Liver (tissue), 9 donors: ENCODE measurements around the gene MAGIX. TPM values are rescaled to one million over a fixed set of nuclear protein-coding genes. Genes with fewer than 3 reads are reported as not detected.

Experiments
- DNase-seq: peaks from one replicate; pipeline ENCODE4 v3.0.0-alpha.2; 2017; ENCODE audit warnings: low spot score
- H3K27ac ChIP-seq, 2 donors: one replicate each; pipeline ENCODE4 v1.7.0; 2013; ENCODE audit warnings: inconsistent platforms in 2 of 2, low read length in 2 of 2, control low read depth in 1 of 2, low read depth in 1 of 2, mild to moderate bottlenecking in 1 of 2
- H3K27me3 ChIP-seq, 4 donors: one replicate each; pipeline versions ENCODE4 v1.6.1 to v1.7.0; 2013; ENCODE audit warnings: low read length in 3 of 4, inconsistent platforms in 1 of 4, mild to moderate bottlenecking in 1 of 4, moderate library complexity in 1 of 4; ENCODE audit not compliant: control insufficient read depth in 4 of 4, insufficient read depth in 4 of 4
- H3K36me3 ChIP-seq, 4 donors: one replicate each; pipeline versions ENCODE4 v1.6.1 to v1.7.0; 2013; ENCODE audit warnings: low read length in 3 of 4, mild to moderate bottlenecking in 3 of 4, low read depth in 1 of 4, moderate library complexity in 1 of 4; ENCODE audit not compliant: control insufficient read depth in 4 of 4, insufficient read depth in 3 of 4
- H3K4me1 ChIP-seq, 4 donors: one replicate each; pipeline versions ENCODE4 v1.6.1 to v1.7.0; 2013; ENCODE audit warnings: low read length in 3 of 4, mild to moderate bottlenecking in 3 of 4, moderate library complexity in 1 of 4; ENCODE audit not compliant: control insufficient read depth in 4 of 4, insufficient read depth in 4 of 4
- H3K4me3 ChIP-seq, 3 donors: one replicate each; pipeline versions ENCODE4 v1.6.1 to v1.7.0; 2013; ENCODE audit warnings: low read length in 3 of 3, control low read depth in 1 of 3, low read depth in 1 of 3, mild to moderate bottlenecking in 1 of 3
- H3K9ac ChIP-seq, 2 donors: one replicate each; pipeline ENCODE4 v1.7.0; 2013; ENCODE audit warnings: low read length in 2 of 2, mild to moderate bottlenecking in 2 of 2, moderate library complexity in 2 of 2, control low read depth in 1 of 2, low read depth in 1 of 2
- H3K9me3 ChIP-seq, 4 donors: one replicate each; pipeline versions ENCODE4 v1.6.1 to v1.7.0; 2013; ENCODE audit warnings: low read length in 3 of 4; ENCODE audit not compliant: control insufficient read depth in 4 of 4
- CTCF ChIP-seq: fragments of 150-350 bp; IDR thresholded peaks from 2 replicates; pipeline ENCODE4 v1.5.1; 2017; ENCODE audit warnings: improper control_type of control experiment, low read depth, low read length; ENCODE audit not compliant: missing input control
- EGR1 ChIP-seq, 2 donors: IDR thresholded peaks; 2 replicates each; pipeline ENCODE4 v1.6.1; 2016 to 2018; ENCODE audit warnings: antibody characterized with exemption in 2 of 2, low read depth in 2 of 2
- FOXA1 ChIP-seq: IDR thresholded peaks from 2 replicates; pipeline ENCODE4 v1.6.1; 2016; ENCODE audit warnings: antibody characterized with exemption
- GABPA ChIP-seq, 2 donors: IDR thresholded peaks in 1 of 2; conservative IDR thresholded peaks in 1 of 2; 2 replicates each; pipeline ENCODE4 v1.6.1; 2016; ENCODE audit warnings: antibody characterized with exemption in 2 of 2, mild to moderate bottlenecking in 1 of 2, moderate library complexity in 1 of 2
- HNF4G ChIP-seq: IDR thresholded peaks from 2 replicates; pipeline ENCODE4 v1.6.1; 2016; ENCODE audit warnings: antibody characterized with exemption
- JUND ChIP-seq, 2 donors: IDR thresholded peaks; 2 replicates each; pipeline ENCODE4 v1.6.1; 2016; ENCODE audit warnings: antibody characterized with exemption in 2 of 2
- NR2F2 ChIP-seq: IDR thresholded peaks from 2 replicates; pipeline ENCODE4 v1.6.1; 2016; ENCODE audit warnings: antibody characterized with exemption
- RAD21 ChIP-seq, 2 donors: IDR thresholded peaks; 2 replicates each; pipeline ENCODE4 v1.6.1; 2016; ENCODE audit warnings: antibody characterized with exemption in 2 of 2, mild to moderate bottlenecking in 2 of 2
- TAF1 ChIP-seq: conservative IDR thresholded peaks from 2 replicates; pipeline ENCODE4 v1.6.1; 2016; ENCODE audit warnings: antibody characterized with exemption, mild to moderate bottlenecking
- YY1 ChIP-seq: IDR thresholded peaks from 2 replicates; pipeline ENCODE4 v1.6.1; 2016; ENCODE audit warnings: antibody characterized with exemption, mild to moderate bottlenecking
- ZBTB33 ChIP-seq: IDR thresholded peaks from 2 replicates; pipeline ENCODE4 v1.6.1; 2016; ENCODE audit warnings: antibody characterized with exemption
- WGBS: extraction: QIAGEN DNeasy Blood & Tissue Kit; methylation state at CpG from one replicate; pipeline ENCODE4 v1.1.7; 2013; 5-methylcytosine and 5-hydroxymethylcytosine counted together
- polyA plus RNA-seq, 2 donors: library from polyadenylated mRNA; stranded (reverse) in 1 of 2; unstranded in 1 of 2; fragments of 200-250 nt in 1 of 2; fragments of >200 nt in 1 of 2; fragmentation: Nextera tagmentation in 1 of 2; extraction: Ambion mirVana in 1 of 2; gene quantifications; one replicate each; pipeline versions ENCODE4 v1.2.1 to v1.2.3, GENCODE V29; 2013 to 2015
- total RNA-seq, 2 donors: library from RNA; depleted of rRNA; stranded (reverse); fragments of >200 nt; gene quantifications; one replicate each; pipeline ENCODE4 v1.2.3, GENCODE V29; 2014
- TF ChIP-seq, protein P1 (sequence below): IDR thresholded peaks from 2 replicates; pipeline ENCODE4 v1.6.1; 2016; ENCODE audit warnings: antibody characterized with exemption
- donor health status: healthy.
- donor health status: healthy.
- donor health status: healthy.
- donor health status: healthy.
- donor health status: healthy.

Gene MAGIX
- total and polyA plus RNA-seq, 4 donors: 2.9 to 10.8 (median 7.9) TPM

DNA sequence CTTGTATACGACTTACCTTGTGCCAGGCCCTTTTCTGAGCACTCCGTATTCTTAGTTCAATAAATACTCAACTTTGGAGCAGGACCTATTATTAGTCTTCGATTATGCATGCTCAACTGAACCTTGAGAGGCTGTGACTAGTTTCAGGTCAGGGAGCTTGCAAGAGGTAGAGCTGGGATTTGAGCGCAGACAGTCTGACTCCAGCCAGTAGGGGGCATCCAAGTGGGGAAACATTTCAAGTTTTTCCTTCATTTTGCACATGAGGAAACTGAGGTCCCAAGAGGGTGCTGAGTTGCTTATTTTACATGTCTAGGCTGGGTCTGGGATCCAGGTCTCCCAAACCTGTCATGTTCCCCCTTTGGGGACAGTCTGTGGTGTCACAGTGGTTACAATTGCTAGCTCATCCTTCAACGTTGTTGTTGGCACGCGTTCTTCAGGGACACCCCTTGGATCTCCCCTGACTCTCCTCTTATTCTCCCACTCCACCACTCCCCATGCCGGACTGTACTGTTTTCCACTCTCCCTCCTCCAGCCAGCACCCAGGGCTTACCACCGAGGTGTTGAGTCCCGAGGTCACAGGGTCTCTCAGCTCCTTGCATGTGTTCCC, 30.3 kb downstream of the MAGIX start:
- H3K9ac ChIP-seq: no peak overlapping the region
- H3K4me1 ChIP-seq: peaks cover 0 to 8% (median 2%) of the 10 kb centered on the region in 4 donors
- no peak overlapping the region for H3K4me3 ChIP-seq
- no peaks in the 10 kb centered on the region for H3K9me3 ChIP-seq
- no peaks in the 10 kb centered on the region for H3K36me3 ChIP-seq
- DNase-seq: no peak
- H3K27ac ChIP-seq: no peak overlapping the region
- no peaks in the 10 kb centered on the region for H3K27me3 ChIP-seq
- WGBS: 70% methylated on average over 10 of the region's 10 CpGs
- TF ChIP-seq CTCF (peak; percentile 45), FOXA1 (no peak), RAD21 (IDR thresholded peaks at IDR 0.05) (peak; percentile 35 to 61), TAF1 (no peak)

GRCh38 chrX:49193542-49193964, 31.0 kb downstream of the MAGIX start:
- WGBS: 77% methylated on average over 2 of the region's 2 CpGs
- Histone ChIP-seq H3K4me3 (no peak overlapping the region), H3K27me3 (no peaks in the 10 kb centered on the region), H3K9me3 (no peaks in the 10 kb centered on the region), H3K27ac (no peak overlapping the region), H3K4me1 (peaks cover 0 to 8% (median 2%) of the 10 kb centered on the region in 4 donors), H3K9ac (no peak overlapping the region), H3K36me3 (no peaks in the 10 kb centered on the region)
- no peak for TF ChIP-seq EGR1 (IDR thresholded peaks at IDR 0.05; ENCODE audit: low read depth in 2 of 2)
- TF ChIP-seq GABPA (IDR thresholded peaks at IDR 0.05 in 1 of 2, conservative IDR thresholded peaks at IDR 0.05 in 1 of 2): no peak
- no peak for DNase-seq

DNA sequence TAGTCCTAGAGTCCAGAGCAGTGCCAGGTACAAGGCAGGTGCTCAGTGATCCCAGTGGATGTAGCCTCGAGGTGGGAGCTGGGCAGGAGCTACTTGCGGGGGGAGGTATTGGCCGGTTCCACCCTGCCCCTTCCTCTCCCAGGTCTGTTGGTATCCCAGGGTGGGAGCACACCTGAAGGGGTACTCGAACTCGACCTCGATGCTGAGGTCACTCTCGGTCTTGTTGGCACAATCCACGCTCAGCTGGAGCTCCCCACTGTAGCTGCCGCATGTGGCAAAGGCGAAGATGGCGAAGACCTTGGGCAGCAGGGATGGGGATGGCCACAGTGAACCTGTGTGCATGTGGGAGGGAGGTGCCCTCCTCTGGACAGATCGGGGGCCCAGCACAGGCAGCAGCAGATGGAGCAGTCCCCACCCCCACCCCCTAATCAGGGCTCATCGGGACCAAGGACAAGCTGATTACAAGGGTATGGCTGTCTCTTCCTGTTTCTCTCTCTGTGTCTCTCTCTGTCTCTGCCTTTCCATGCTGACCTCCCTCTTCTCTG, 35.1 kb downstream of the MAGIX start:
- H3K9ac ChIP-seq: no peak overlapping the region
- no peak for TF ChIP-seq ZBTB33
- TF ChIP-seq HNF4G: no peak
- no peak for TF ChIP-seq GABPA (IDR thresholded peaks at IDR 0.05 in 1 of 2, conservative IDR thresholded peaks at IDR 0.05 in 1 of 2)
- no peak for TF ChIP-seq YY1
- no peak for TF ChIP-seq FOXA1
- TF ChIP-seq NR2F2: no peak
- TF ChIP-seq JUND (IDR thresholded peaks at IDR 0.05): no peak
- TF ChIP-seq, protein P1, sequence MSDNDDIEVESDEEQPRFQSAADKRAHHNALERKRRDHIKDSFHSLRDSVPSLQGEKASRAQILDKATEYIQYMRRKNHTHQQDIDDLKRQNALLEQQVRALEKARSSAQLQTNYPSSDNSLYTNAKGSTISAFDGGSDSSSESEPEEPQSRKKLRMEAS: no peak
- no peaks in the 10 kb centered on the region for H3K27me3 ChIP-seq
- no peaks in the 10 kb centered on the region for H3K36me3 ChIP-seq
- 67% methylated on average over 13 of the region's 13 CpGs for WGBS
- no peak for DNase-seq
- H3K4me3 ChIP-seq: no peak overlapping the region
- no peak overlapping the region for H3K27ac ChIP-seq
- no peaks in the 10 kb centered on the region for H3K9me3 ChIP-seq
- peaks cover 0 to 4% (median 2%) of the 10 kb centered on the region in 4 donors for H3K4me1 ChIP-seq
